Chondrocyte (in vitro differentiated cells): ENCODE data around the gene OLFML2B. TPM values are rescaled to one million over a fixed set of nuclear protein-coding genes. Genes with fewer than 3 reads are reported as not detected.

Experiments used
- DNase-seq: peaks from one replicate; pipeline ENCODE4 v3.0.0; 2021; ENCODE audit warnings: mixed read lengths, low spot score
- H3K27ac Mint-ChIP-seq: one replicate; pipeline ENCODE4 v1.8.0; 2021; ENCODE audit warnings: mild to moderate bottlenecking, moderate library complexity, mixed read lengths; ENCODE audit not compliant: unreplicated experiment
- H3K27me3 Mint-ChIP-seq: 2 replicates; pipeline ENCODE4 v1.8.0; 2021; ENCODE audit warnings: low read depth, mixed read lengths
- H3K36me3 Mint-ChIP-seq: 2 replicates; pipeline ENCODE4 v1.8.0; 2021; ENCODE audit warnings: low read depth, mixed read lengths
- H3K4me1 Mint-ChIP-seq: 2 replicates; pipeline ENCODE4 v1.8.0; 2021; ENCODE audit warnings: low read depth, mild to moderate bottlenecking, mixed read lengths
- H3K4me3 Mint-ChIP-seq: one replicate; pipeline ENCODE4 v1.8.0; 2021; ENCODE audit warnings: mild to moderate bottlenecking, moderate library complexity, mixed read lengths; ENCODE audit not compliant: unreplicated experiment
- H3K9me3 Mint-ChIP-seq: 2 replicates; pipeline ENCODE4 v1.8.0; 2021; ENCODE audit warnings: low read depth, mixed read lengths
- total RNA-seq: library from RNA; stranded (reverse); gene quantifications from 3 replicates; pipeline ENCODE4 v1.2.1, GENCODE V29; 2021
- TF ChIP-seq, protein P1 (sequence below): fragments of 200-600 bp; sonication (generic); IDR thresholded peaks from 2 replicates; pipeline ENCODE4 v1.5.0; 2021; ENCODE audit warnings: antibody characterized with exemption, mild to moderate bottlenecking, moderate library complexity

Gene OLFML2B
- total RNA-seq, 1 donor from 2014 or later = 120 TPM

DNA sequence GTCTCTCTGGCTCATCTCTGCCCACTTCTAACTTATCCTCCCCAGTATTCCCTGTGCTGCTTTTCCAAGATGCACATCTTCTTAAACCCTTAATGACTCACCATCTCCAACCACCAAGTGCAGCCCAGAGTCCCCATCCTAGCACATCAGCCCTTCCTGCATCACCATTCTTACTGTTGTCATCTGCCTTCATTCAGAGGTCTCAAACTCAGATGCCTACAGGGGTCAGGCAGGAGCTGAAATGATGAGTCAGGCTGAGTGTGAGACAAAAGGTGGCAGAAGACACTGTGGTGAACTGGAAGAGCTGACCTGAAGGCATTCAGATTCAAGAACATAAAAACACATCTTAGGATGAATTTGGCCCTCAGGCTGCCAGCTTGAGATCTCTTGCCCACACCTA is 34.6 kb downstream of the OLFML2B start:
- Mint-ChIP-seq H3K4me1 (peaks cover under 1% of the 10 kb centered on the region), H3K4me3 (no peak overlapping the region), H3K36me3 (peaks cover 70% of the 10 kb centered on the region), H3K9me3 (peaks cover 28% of the 10 kb centered on the region), H3K27me3 (no peaks in the 10 kb centered on the region), H3K27ac (no peak overlapping the region)
- TF ChIP-seq, protein P1, sequence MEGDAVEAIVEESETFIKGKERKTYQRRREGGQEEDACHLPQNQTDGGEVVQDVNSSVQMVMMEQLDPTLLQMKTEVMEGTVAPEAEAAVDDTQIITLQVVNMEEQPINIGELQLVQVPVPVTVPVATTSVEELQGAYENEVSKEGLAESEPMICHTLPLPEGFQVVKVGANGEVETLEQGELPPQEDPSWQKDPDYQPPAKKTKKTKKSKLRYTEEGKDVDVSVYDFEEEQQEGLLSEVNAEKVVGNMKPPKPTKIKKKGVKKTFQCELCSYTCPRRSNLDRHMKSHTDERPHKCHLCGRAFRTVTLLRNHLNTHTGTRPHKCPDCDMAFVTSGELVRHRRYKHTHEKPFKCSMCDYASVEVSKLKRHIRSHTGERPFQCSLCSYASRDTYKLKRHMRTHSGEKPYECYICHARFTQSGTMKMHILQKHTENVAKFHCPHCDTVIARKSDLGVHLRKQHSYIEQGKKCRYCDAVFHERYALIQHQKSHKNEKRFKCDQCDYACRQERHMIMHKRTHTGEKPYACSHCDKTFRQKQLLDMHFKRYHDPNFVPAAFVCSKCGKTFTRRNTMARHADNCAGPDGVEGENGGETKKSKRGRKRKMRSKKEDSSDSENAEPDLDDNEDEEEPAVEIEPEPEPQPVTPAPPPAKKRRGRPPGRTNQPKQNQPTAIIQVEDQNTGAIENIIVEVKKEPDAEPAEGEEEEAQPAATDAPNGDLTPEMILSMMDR = no peak
- peak; percentile 4 for DNase-seq

DNA sequence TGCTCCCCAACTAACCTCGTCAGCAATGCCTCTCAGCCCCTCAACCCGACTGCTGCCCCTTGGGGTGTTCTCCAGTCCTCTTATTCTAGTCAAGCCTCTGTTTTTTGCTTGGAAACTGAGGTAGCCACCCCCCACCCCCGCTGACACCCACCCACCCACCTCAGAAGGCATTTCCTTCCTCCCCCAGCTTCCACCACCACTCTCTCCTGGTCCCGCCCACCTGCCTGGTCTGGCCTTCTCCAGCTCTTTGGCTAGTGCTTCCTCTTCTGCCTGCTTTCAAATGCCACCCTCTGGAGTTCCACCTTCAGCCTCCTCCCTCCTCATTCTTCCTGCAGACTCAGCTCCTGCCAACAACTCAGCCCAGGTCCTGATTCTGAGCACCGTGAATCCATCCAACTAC is 35.3 kb downstream of the OLFML2B start:
- H3K27ac Mint-ChIP-seq = no peak overlapping the region
- no peak overlapping the region for H3K4me3 Mint-ChIP-seq
- H3K27me3 Mint-ChIP-seq = no peaks in the 10 kb centered on the region
- no peaks in the 10 kb centered on the region for H3K4me1 Mint-ChIP-seq
- H3K36me3 Mint-ChIP-seq = peaks cover 71% of the 10 kb centered on the region
- peaks cover 28% of the 10 kb centered on the region for H3K9me3 Mint-ChIP-seq
- TF ChIP-seq, protein P1 = no peak
- peak; percentile 60 for DNase-seq

DNA sequence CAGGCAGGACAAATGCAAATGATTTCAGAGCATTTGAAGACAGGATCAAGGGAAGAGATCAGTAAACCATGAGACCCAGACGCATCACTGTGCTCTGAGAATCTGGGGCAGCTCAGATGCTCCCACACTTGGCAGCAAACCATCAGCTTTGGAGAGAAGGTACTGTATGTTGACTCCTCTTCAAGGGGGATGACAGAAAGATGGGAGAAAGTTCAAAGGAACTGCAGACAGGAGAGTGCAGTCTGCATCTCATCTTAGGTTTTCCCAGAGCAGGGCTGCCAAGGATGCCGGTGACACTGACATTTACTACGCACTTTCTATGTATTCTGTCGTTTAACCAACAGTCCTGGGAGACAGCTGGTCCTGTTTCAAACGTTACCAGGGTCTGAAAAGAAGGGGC is 35.8 kb downstream of the OLFML2B start:
- H3K36me3 Mint-ChIP-seq = peaks cover 69% of the 10 kb centered on the region
- H3K9me3 Mint-ChIP-seq = peaks cover 28% of the 10 kb centered on the region
- H3K4me3 Mint-ChIP-seq = no peak overlapping the region
- H3K27me3 Mint-ChIP-seq = no peaks in the 10 kb centered on the region
- no peaks in the 10 kb centered on the region for H3K4me1 Mint-ChIP-seq
- TF ChIP-seq, protein P1 = no peak
- peak; percentile 14 for DNase-seq
- no peak overlapping the region for H3K27ac Mint-ChIP-seq

DNA sequence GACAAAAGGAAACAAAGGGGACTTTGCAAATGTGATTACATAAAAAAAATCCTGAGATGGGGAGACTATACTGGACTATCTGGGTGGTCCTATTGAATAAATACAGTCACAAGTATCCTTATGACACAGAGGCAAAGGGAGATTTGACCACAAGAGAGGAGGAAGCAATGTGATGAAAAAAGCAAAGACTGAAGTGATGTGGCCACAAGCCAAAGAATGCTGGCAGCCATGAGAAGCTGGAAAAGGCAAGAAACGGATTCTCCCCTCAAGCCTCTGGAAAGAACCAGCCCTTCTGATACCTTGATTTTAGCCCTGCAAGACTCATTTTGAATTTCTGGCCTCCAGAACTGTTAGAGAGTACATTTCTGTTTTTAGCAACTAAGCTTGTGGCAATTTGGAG is 36.4 kb downstream of the OLFML2B start:
- H3K27me3 Mint-ChIP-seq = no peaks in the 10 kb centered on the region
- no peaks in the 10 kb centered on the region for H3K4me1 Mint-ChIP-seq

DNA sequence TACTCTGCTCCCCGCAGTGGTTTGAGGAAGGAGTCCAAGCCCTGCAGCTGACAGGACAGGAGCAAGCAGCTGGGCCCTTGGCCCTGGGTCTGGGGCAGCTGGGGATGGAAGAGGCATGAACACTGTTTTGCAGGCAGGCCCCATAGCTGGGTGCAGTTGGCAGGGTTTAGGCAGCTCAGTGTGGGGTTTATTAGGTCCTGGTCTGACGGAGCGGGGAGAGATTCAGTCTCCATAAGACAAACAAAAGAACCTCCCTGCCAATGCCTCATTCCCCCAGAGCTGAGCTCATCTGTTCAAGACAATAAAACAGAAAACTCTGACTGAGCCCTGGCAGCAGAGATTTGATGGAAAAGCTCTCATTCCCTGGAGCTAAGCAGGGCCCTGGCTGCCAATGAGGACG is 37.3 kb downstream of the OLFML2B start:
- Mint-ChIP-seq H3K4me3 (no peak overlapping the region), H3K36me3 (peaks cover 62% of the 10 kb centered on the region), H3K27ac (no peak overlapping the region), H3K9me3 (peaks cover 24% of the 10 kb centered on the region), H3K27me3 (no peaks in the 10 kb centered on the region), H3K4me1 (no peaks in the 10 kb centered on the region)
- TF ChIP-seq, protein P1 = no peak
- DNase-seq = peak; percentile 38

More for the DNA sequence above, 36.4 kb downstream of the OLFML2B start:
- peaks cover 28% of the 10 kb centered on the region for H3K9me3 Mint-ChIP-seq
- peaks cover 67% of the 10 kb centered on the region for H3K36me3 Mint-ChIP-seq
- DNase-seq = no peak
- H3K27ac Mint-ChIP-seq = no peak overlapping the region
- TF ChIP-seq, protein P1 = no peak
- H3K4me3 Mint-ChIP-seq = no peak overlapping the region
